IMR-90 (cell line): ENCODE measurements around the gene FUT6. TPM values are rescaled to one million over a fixed set of nuclear protein-coding genes. Genes with fewer than 3 reads are reported as not detected.

Experiments
- ATAC-seq: fragments of 200-7000 bp; cut with Tn5 transposase; 2 replicates; pipeline ENCODE4 v1.9.1; 2020; ENCODE audit warnings: low read depth, mild to moderate bottlenecking, moderate library complexity
- BruUV-seq: library from RNA; stranded (reverse); fragments of 400-500 nt; replicated peaks from 2 replicates; lab custom pipeline; 2021; lab: Mats Ljungman, UMichigan
- CTCF ChIA-PET: fragments of 300-600 bp; formaldehyde crosslinking; extraction: SDS; loops from one replicate; lab custom pipeline; 2021; ENCODE audit warnings: antibody characterized with exemption; lab: Yijun Ruan, JAX
- POLR2A ChIA-PET: fragments of 300-600 bp; sonication (Branson Sonifier 250); formaldehyde crosslinking; loops from one replicate; lab custom pipeline; 2022; ENCODE audit warnings: antibody characterized with exemption; ENCODE audit not compliant: unreplicated experiment; lab: Charles Lee
- DNase-seq: peaks from one replicate; pipeline ENCODE4 v3.0.0; 2013
- H2AFZ ChIP-seq: replicated peaks from 2 replicates; pipeline ENCODE3; 2013; ENCODE audit warnings: low read length, mild to moderate bottlenecking; ENCODE audit not compliant: poor library complexity
- H2AK5ac ChIP-seq: 2 replicates; pipeline ENCODE4 v1.6.1; 2013; ENCODE audit warnings: low read depth, low read length, inconsistent platforms
- H2AK9ac ChIP-seq: replicated peaks from 2 replicates; pipeline ENCODE3; 2013; ENCODE audit warnings: mild to moderate bottlenecking, low read depth, low read length, moderate library complexity; ENCODE audit not compliant: poor library complexity
- H2BK120ac ChIP-seq: 2 replicates; pipeline ENCODE4 v1.6.1; 2013; ENCODE audit warnings: low read depth, low read length, inconsistent platforms
- H2BK15ac ChIP-seq: 3 replicates; pipeline ENCODE4 v1.6.1; 2013; ENCODE audit warnings: low read depth, low read length, inconsistent platforms
- H2BK20ac ChIP-seq: 2 replicates; pipeline ENCODE4 v1.6.1; 2013; ENCODE audit warnings: low read depth, mild to moderate bottlenecking, inconsistent platforms, low read length, moderate library complexity
- H2BK5ac ChIP-seq: 2 replicates; pipeline ENCODE4 v1.6.1; 2013; ENCODE audit warnings: mild to moderate bottlenecking, low read depth, low read length, inconsistent platforms; ENCODE audit not compliant: poor library complexity, severe bottlenecking
- H3K14ac ChIP-seq: replicated peaks from 2 replicates; pipeline ENCODE4 v1.6.1; 2013; ENCODE audit warnings: low read depth, low read length, inconsistent platforms
- H3K18ac ChIP-seq: 2 replicates; pipeline ENCODE4 v1.6.1; 2013; ENCODE audit warnings: low read depth, low read length, control low read depth
- H3K23ac ChIP-seq: 2 replicates; pipeline ENCODE4 v1.6.1; 2013; ENCODE audit warnings: low read depth, low read length, inconsistent platforms
- H3K27ac ChIP-seq: 2 replicates; pipeline ENCODE4 v1.5.1; 2013; ENCODE audit warnings: mild to moderate bottlenecking, control low read depth, low read length; ENCODE audit not compliant: insufficient read depth
- H3K27me3 ChIP-seq: 2 replicates; pipeline ENCODE4 v1.6.1; 2013; ENCODE audit warnings: low read length; ENCODE audit not compliant: control insufficient read depth, insufficient read depth
- H3K36me3 ChIP-seq: 2 replicates; pipeline ENCODE4 v1.6.1; 2013; ENCODE audit warnings: low read length, mixed read lengths; ENCODE audit not compliant: control insufficient read depth, insufficient read depth
- H3K4ac ChIP-seq: 2 replicates; pipeline ENCODE4 v1.6.1; 2013; ENCODE audit warnings: low read depth, low read length, inconsistent platforms
- H3K4me1 ChIP-seq: 2 replicates; pipeline ENCODE4 v1.6.1; 2013; ENCODE audit warnings: low read length, mixed read lengths; ENCODE audit not compliant: control insufficient read depth, insufficient read depth
- H3K4me2 ChIP-seq: 2 replicates; pipeline ENCODE4 v1.6.1; 2013; ENCODE audit warnings: low read depth, mild to moderate bottlenecking, control low read depth, low read length, moderate library complexity
- H3K4me3 ChIP-seq: 2 replicates; pipeline ENCODE4 v1.5.1; 2013; ENCODE audit warnings: low read depth, mild to moderate bottlenecking, control low read depth, low read length, moderate library complexity; ENCODE audit not compliant: insufficient read depth
- H3K56ac ChIP-seq: 2 replicates; pipeline ENCODE4 v1.6.1; 2013; ENCODE audit warnings: low read length, inconsistent platforms; ENCODE audit not compliant: insufficient read depth; ENCODE audit errors: extremely low read depth
- H3K79me1 ChIP-seq, 2 experiments: 2 replicates each; pipeline ENCODE4 v1.6.1; 2013; ENCODE audit warnings: low read length in 2 of 2, inconsistent platforms in 1 of 2, low read depth in 1 of 2
- H3K9ac ChIP-seq: 2 replicates; pipeline ENCODE4 v1.6.1; 2013; ENCODE audit warnings: low read depth, low read length, control low read depth
- H3K9me1 ChIP-seq: 2 replicates; pipeline ENCODE4 v1.6.1; 2013; ENCODE audit warnings: low read length, inconsistent platforms; ENCODE audit not compliant: insufficient read depth
- H3K9me3 ChIP-seq: 2 replicates; pipeline ENCODE4 v1.6.1; 2013; ENCODE audit warnings: low read length; ENCODE audit not compliant: control insufficient read depth, insufficient read depth
- H4K20me1 ChIP-seq: 2 replicates; pipeline ENCODE4 v1.6.1; 2013; ENCODE audit warnings: low read length, inconsistent platforms; ENCODE audit not compliant: insufficient read depth
- H4K5ac ChIP-seq: 2 replicates; pipeline ENCODE4 v1.6.1; 2013; ENCODE audit warnings: mild to moderate bottlenecking, low read depth, low read length, control low read depth
- H4K8ac ChIP-seq, 2 experiments: 2 replicates each; pipeline ENCODE4 v1.6.1; 2013; ENCODE audit warnings: low read depth in 2 of 2, low read length in 2 of 2, control low read depth in 1 of 2, inconsistent platforms in 1 of 2
- H4K91ac ChIP-seq: 2 replicates; pipeline ENCODE4 v1.6.1; 2013; ENCODE audit warnings: low read depth, low read length, inconsistent platforms; ENCODE audit not compliant: insufficient read depth
- BHLHE40 ChIP-seq: fragments of 150-350 bp; IDR thresholded peaks from 2 replicates; pipeline ENCODE4 v1.6.1; 2016; ENCODE audit warnings: mild to moderate bottlenecking, low read depth, low read length
- CEBPB ChIP-seq: IDR thresholded peaks from 2 replicates; pipeline ENCODE4 v1.6.1; 2012; ENCODE audit warnings: low read depth, low read length, improper control_type of control experiment
- CHD1 ChIP-seq: IDR thresholded peaks from 2 replicates; pipeline ENCODE4 v1.6.1; 2012; ENCODE audit warnings: low read depth, low read length, improper control_type of control experiment
- CTCF ChIP-seq: conservative IDR thresholded peaks from 2 replicates; pipeline ENCODE4 v1.5.1; 2012; ENCODE audit warnings: mild to moderate bottlenecking, low read depth, low read length, improper control_type of control experiment
- ELK1 ChIP-seq: fragments of 150-350 bp; IDR thresholded peaks from 2 replicates; pipeline ENCODE4 v1.6.1; 2016; ENCODE audit warnings: low read depth, mild to moderate bottlenecking, low read length, moderate library complexity, borderline replicate concordance
- FOS ChIP-seq: fragments of 150-350 bp; IDR thresholded peaks from 2 replicates; pipeline ENCODE4 v1.6.1; 2016; ENCODE audit warnings: low read depth, low read length
- MAFK ChIP-seq: IDR thresholded peaks from 2 replicates; pipeline ENCODE4 v1.6.1; 2012; ENCODE audit warnings: low read depth, low read length, improper control_type of control experiment
- MXI1 ChIP-seq: IDR thresholded peaks from 2 replicates; pipeline ENCODE4 v1.6.1; 2012; ENCODE audit warnings: low read depth, mild to moderate bottlenecking, low read length, moderate library complexity, borderline replicate concordance
- NFE2L2 ChIP-seq: fragments of 150-350 bp; IDR thresholded peaks from 2 replicates; pipeline ENCODE4 v1.6.1; 2016; ENCODE audit warnings: low read depth, mild to moderate bottlenecking, low read length
- POLR2A ChIP-seq: IDR thresholded peaks from 2 replicates; pipeline ENCODE4 v1.6.1; 2012; ENCODE audit warnings: mild to moderate bottlenecking, low read depth, low read length
- RAD21 ChIP-seq: IDR thresholded peaks from 2 replicates; pipeline ENCODE4 v1.6.1; 2012; ENCODE audit warnings: low read length, improper control_type of control experiment
- RCOR1 ChIP-seq: IDR thresholded peaks from 2 replicates; pipeline ENCODE4 v1.6.1; 2012; ENCODE audit warnings: mild to moderate bottlenecking, low read length, improper control_type of control experiment; ENCODE audit not compliant: insufficient replicate concordance
- RFX5 ChIP-seq: IDR thresholded peaks from 2 replicates; pipeline ENCODE4 v1.8.0; 2012; ENCODE audit warnings: low read depth, mild to moderate bottlenecking, low read length, moderate library complexity
- SMC3 ChIP-seq: fragments of 150-350 bp; IDR thresholded peaks from 2 replicates; pipeline ENCODE4 v1.6.1; 2016; ENCODE audit warnings: low read depth, mild to moderate bottlenecking, antibody characterized with exemption, low read length, moderate library complexity
- USF2 ChIP-seq: fragments of 150-350 bp; IDR thresholded peaks from 2 replicates; pipeline ENCODE4 v1.6.1; 2017; ENCODE audit warnings: mild to moderate bottlenecking, antibody characterized with exemption, low read length, low read depth
- WGBS, 2 experiments: methylation state at CpG; one replicate each; pipeline versions ENCODE4 v1.1.5 to v1.1.7; 2013; ENCODE audit warnings: missing lambda C conversion rate in 2 of 2; ENCODE audit not compliant: insufficient read length in 1 of 2; ENCODE audit errors: extremely low coverage in 2 of 2; 5-methylcytosine and 5-hydroxymethylcytosine counted together
- dilution Hi-C: fragments of 300-500 bp; cut with HindIII; formaldehyde crosslinking; loops from one replicate; pipeline ENCODE4 v1.14.3; 2018; ENCODE audit warnings: low sequenced_read_pairs; ENCODE audit not compliant: unreplicated experiment
- in situ Hi-C: fragments of 300-500 bp; cut with MboI; formaldehyde crosslinking; loops from 3 replicates; pipeline ENCODE4 v1.14.3; 2019; ENCODE audit warnings: low sequenced_read_pairs, inconsistent platforms, mixed read lengths
- intact Hi-C: fragments of 100-400 bp; cut with micrococcal nuclease; formaldehyde crosslinking; loops from 2 replicates; pipeline ENCODE4 v1.10.0; 2022
- polyA plus RNA-seq, 3 experiments: library from polyadenylated mRNA; depleted of rRNA; stranded (reverse); fragments of >200 nt; gene quantifications; 2 replicates each; pipeline ENCODE4 v1.2.3, GENCODE V29; 2012; ENCODE audit warnings: low replicate concordance in 1 of 3
- total RNA-seq: library from RNA; depleted of rRNA; stranded (reverse); fragments of >200 nt; gene quantifications from 2 replicates; pipeline ENCODE4 v1.2.3, GENCODE V29; 2012

The FUT6 gene
- total and polyA plus RNA-seq, 2 of the 4 experiments (the other 2 are of a cell fraction): not detected

- no TSS peak for BruUV-seq
- no peak for DNase-seq
- H3K9ac ChIP-seq: no peak overlapping the region
- H3K4ac ChIP-seq: no peak overlapping the region
- H3K23ac ChIP-seq: no peak overlapping the region
- H4K20me1 ChIP-seq: no peaks in the 10 kb centered on the region
- H3K27ac ChIP-seq: no peak overlapping the region
- dilution Hi-C loops: no loop called here
- ChIA-PET POLR2A (no interaction called here), CTCF (no interaction called here)
- no peaks in the 10 kb centered on the region for H3K9me1 ChIP-seq
- ATAC-seq: no peak
- no peak overlapping the region for H3K56ac ChIP-seq
- H2AK9ac ChIP-seq: no peak overlapping the region
- H4K5ac ChIP-seq: no peak overlapping the region
- in situ Hi-C loops: no loop called here
- no peak overlapping the region for H2AFZ ChIP-seq
- H2BK5ac ChIP-seq: no peak overlapping the region
- no peaks in the 10 kb centered on the region for H3K79me1 ChIP-seq
- H3K4me2 ChIP-seq: no peak overlapping the region
- intact Hi-C loops: no loop called here
- 65% methylated on average over 4 of the region's 18 CpGs; no CpG with 5 or more reads in 1 of the 2 experiments for WGBS, 2 experiments
- peaks cover 44% of the 10 kb centered on the region for H3K27me3 ChIP-seq
- no peaks in the 10 kb centered on the region for H3K36me3 ChIP-seq
- H2AK5ac ChIP-seq: no peak overlapping the region
- no peak overlapping the region for H2BK15ac ChIP-seq
- no peak overlapping the region for H3K14ac ChIP-seq
- H4K91ac ChIP-seq: no peak overlapping the region
- H2BK20ac ChIP-seq: no peak overlapping the region
- H3K4me1 ChIP-seq: no peaks in the 10 kb centered on the region; the same call in 1 of the 2 replicates
- no peak overlapping the region for H4K8ac ChIP-seq
- H2BK120ac ChIP-seq: no peak overlapping the region
- no peak overlapping the region for H3K4me3 ChIP-seq
- H3K9me3 ChIP-seq: no peaks in the 10 kb centered on the region; the same call in 1 of the 2 replicates
- no peak overlapping the region for H3K18ac ChIP-seq
- TF ChIP-seq POLR2A (no peak), USF2 (no peak), SMC3 (no peak), ELK1 (no peak), CEBPB (no peak), NFE2L2 (no peak), MXI1 (no peak), RAD21 (no peak), MAFK (no peak), BHLHE40 (no peak), CHD1 (no peak), RFX5 (no peak), RCOR1 (no peak), FOS (no peak), CTCF (no peak)
Measured at GRCh38 chr19:5857203-5858081, 17.9 kb upstream of the FUT6 start.
